ENCODE data around the gene MTCL1.
A peak's percentile ranks its signal among the peaks of the same experiment; 100 is the strongest.

Gene MTCL1

GRCh38 chr18:8688216-8688800 lies 17.0 kb upstream of the MTCL1 start:
- no peak for DNase-seq

GRCh38 chr18:8688816-8689215 lies 16.5 kb upstream of the MTCL1 start:
- DNase-seq: no peak

GRCh38 chr18:8689517-8689916 lies 15.8 kb upstream of the MTCL1 start:
- DNase-seq: no peak

- no peak for DNase-seq
These were observed 10.5 kb upstream of the MTCL1 start for GRCh38 chr18:8694891-8695290.

GRCh38 chr18:8695932-8696517 lies 9.3 kb upstream of the MTCL1 start:
- no peak for DNase-seq

GRCh38 chr18:8696749-8697211 lies 8.6 kb upstream of the MTCL1 start:
- DNase-seq: peak; percentile 77

- DNase-seq: no peak
These were observed 6.2 kb upstream of the MTCL1 start for GRCh38 chr18:8699126-8699525.

GRCh38 chr18:8699948-8700347 lies 5.4 kb upstream of the MTCL1 start:
- no peak for DNase-seq

- DNase-seq: no peak
These were observed 3.7 kb upstream of the MTCL1 start for GRCh38 chr18:8701546-8702118.

GRCh38 chr18:8702668-8703067 lies 2.7 kb upstream of the MTCL1 start:
- no peak for DNase-seq

GRCh38 chr18:8703092-8703709 lies 2.2 kb upstream of the MTCL1 start:
- DNase-seq: no peak

- no peak for DNase-seq
These were observed 1.5 kb upstream of the MTCL1 start for GRCh38 chr18:8703781-8704301.

- DNase-seq: peak; percentile 81
These were observed 757 bp upstream of the MTCL1 start for GRCh38 chr18:8704361-8705237.

GRCh38 chr18:8705961-8706790 lies 820 bp downstream of the MTCL1 start:
- no peak for DNase-seq

GRCh38 chr18:8706791-8707555 lies 1.6 kb downstream of the MTCL1 start:
- no peak for DNase-seq

- DNase-seq: no peak
These were observed 2.4 kb downstream of the MTCL1 start for GRCh38 chr18:8707556-8708300.

- DNase-seq: no peak
These were observed 3.3 kb downstream of the MTCL1 start for GRCh38 chr18:8708670-8709069.

GRCh38 chr18:8709248-8710059 lies 4.1 kb downstream of the MTCL1 start:
- DNase-seq: no peak

GRCh38 chr18:8711736-8712135 lies 6.4 kb downstream of the MTCL1 start:
- DNase-seq: no peak
